ENCODE measurements around the gene AUH. TPM values are rescaled to one million over a fixed set of nuclear protein-coding genes. Genes with fewer than 3 reads are reported as not detected.

Gene AUH
- total RNA-seq, 1 donor from 2014 or later: 39.7 TPM

DNA sequence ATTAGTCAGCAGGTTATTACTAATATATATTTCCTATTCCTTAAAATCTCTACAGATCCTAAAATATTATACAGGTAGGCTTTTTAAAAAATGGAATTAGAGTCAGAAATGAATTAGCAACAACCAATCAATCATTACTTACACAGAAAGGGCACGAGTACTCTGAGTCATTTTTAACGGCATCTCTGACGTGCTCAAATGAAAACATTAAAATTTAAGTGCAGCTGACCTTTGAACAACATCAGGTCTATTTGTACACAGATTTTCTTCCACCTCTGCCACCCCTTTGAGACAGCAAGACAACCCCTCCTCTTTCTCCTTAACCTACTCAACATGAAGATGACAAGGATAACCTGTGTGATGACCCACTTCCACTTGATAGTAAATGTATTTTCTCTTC is 19.1 kb downstream of the AUH start:
- DNase-seq (ENCODE audit: low spot score): no peak
- intact Hi-C loops (cut with DNase I): no loop called here

GRCh38 chr9:91341749-91342148 is 20.0 kb downstream of the AUH start:
- intact Hi-C loops (cut with DNase I): no loop called here
- no peak for DNase-seq (ENCODE audit: low spot score)

GRCh38 chr9:91341258-91341746 is 20.4 kb downstream of the AUH start:
- no peak for DNase-seq (ENCODE audit: low spot score)
- intact Hi-C loops (cut with DNase I): no loop called here

DNA sequence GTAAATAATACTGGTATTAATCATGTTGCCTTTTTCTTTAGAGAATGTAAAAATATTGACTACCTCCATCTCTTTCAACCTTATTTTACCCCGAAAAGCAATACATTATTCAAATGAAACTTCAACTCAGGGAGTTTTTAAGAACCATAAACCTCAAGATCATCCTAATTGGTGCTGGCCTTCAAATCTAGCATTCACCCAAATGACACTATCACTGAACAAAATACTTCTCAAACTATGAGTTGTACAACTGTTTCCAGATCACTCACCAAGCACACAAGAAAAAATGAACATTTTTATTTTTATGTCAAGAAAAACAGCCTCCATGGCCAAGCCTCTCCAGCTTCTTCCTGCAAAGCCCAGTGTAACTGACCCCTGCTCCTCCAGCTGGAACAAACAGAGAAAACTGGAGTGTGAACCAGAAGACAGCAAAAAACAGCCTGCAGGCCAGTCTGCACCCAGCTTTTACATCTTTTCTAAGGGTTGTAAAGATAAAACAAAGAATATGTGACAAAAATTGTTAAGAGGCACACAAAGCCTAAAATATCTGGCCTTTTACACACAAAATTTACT is 21.2 kb downstream of the AUH start:
- no peak for DNase-seq (ENCODE audit: low spot score)
- intact Hi-C loops (cut with DNase I): no loop called here

DNA sequence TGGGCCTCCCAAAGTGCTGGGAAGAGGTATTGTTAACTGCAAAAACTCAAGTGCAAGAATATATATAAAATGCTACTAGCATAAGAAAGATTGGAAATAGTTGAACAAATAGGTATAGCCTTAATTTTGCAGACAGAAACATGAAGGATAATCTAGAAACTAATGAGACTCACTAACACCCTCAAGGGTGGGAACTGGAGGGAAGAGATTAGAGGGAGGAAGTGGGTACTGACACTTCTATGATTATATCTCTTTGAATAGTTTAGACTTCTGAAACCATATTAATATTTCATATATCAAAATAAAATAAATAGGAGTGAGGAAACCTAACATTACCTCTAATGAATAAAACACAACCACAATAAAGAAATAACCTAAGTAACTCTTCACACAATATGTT is 23.0 kb downstream of the AUH start:
- DNase-seq (ENCODE audit: low spot score): no peak

GRCh38 chr9:91336786-91337185 is 24.9 kb downstream of the AUH start:
- DNase-seq (ENCODE audit: low spot score): no peak
- intact Hi-C loops (cut with DNase I): no loop called here

More for the DNA sequence above, 23.0 kb downstream of the AUH start:
- intact Hi-C loops (cut with DNase I): no loop called here

- DNase-seq (ENCODE audit: low spot score): no peak
- intact Hi-C loops (cut with DNase I): no loop called here
Observed at GRCh38 chr9:91334053-91334452, 27.7 kb downstream of the AUH start.

DNA sequence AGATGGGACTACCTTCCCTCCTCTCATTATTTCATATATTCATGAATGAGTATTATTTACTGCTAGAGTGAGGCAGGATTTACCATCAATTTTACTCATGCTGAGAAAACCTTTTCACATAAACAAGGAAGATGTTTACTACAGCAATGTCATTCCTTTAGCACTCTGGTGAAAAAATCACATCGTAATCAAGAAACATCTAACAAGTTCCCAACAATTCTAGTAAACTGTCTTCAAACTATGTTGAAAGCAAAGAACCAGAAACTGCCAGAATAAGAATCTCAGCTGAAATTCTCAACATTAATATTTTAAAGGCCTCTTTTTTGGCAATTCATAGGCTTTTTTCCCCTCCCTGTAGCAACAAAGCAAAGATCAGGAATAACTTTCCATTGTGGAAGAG is 28.2 kb downstream of the AUH start:
- intact Hi-C loops (cut with DNase I): no loop called here
- DNase-seq (ENCODE audit: low spot score): no peak

DNA sequence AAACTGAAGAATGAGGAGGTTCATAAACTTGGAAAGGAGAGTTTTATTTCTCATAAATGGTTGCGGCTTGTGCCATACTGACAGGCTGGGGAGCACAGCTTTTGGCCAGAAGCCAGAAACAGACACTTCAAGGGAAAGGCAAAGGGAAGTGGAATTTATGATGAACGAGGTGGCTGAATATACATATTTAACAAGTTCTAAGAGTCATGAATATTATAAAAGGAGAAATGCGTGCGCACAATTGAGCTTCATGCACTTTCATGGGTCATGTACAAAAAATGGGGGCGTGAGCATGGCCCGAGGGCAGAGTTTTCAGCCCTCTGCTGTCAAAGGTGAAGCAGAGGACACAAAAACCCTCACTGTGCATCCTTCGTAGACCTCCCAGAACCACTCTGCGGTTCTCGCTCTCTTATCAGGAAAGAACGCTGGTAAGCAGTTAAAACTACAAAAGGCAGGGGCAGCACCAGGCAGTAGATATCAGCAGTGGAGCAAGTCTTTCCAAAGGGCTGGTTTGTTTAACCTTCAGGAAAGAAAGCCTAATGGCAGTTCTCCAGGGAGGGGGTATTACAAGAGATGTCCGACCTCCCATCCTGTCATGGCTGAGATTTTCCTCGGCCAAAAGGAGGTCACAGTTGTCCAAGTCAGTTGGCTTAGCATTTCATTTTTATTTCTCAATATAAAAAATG is 29.0 kb downstream of the AUH start:
- DNase-seq (ENCODE audit: low spot score): no peak
- intact Hi-C loops (cut with DNase I): no loop called here

- intact Hi-C loops (cut with DNase I): no loop called here
- no peak for DNase-seq (ENCODE audit: low spot score)
Observed at GRCh38 chr9:91331849-91332248, 29.9 kb downstream of the AUH start.

- DNase-seq (ENCODE audit: low spot score): no peak
- intact Hi-C loops (cut with DNase I): no loop called here
Observed at GRCh38 chr9:91328186-91328585, 33.5 kb downstream of the AUH start.

- no peak for DNase-seq (ENCODE audit: low spot score)
- intact Hi-C loops (cut with DNase I): no loop called here
Observed at GRCh38 chr9:91321691-91322090, 40.0 kb downstream of the AUH start.

GRCh38 chr9:91320299-91320698 is 41.4 kb downstream of the AUH start:
- no peak for DNase-seq (ENCODE audit: low spot score)
- intact Hi-C loops (cut with DNase I): no loop called here

- intact Hi-C loops (cut with DNase I): no loop called here
- no peak for DNase-seq (ENCODE audit: low spot score)
Observed at GRCh38 chr9:91316093-91316492, 45.6 kb downstream of the AUH start.

GRCh38 chr9:91315191-91315590 is 46.5 kb downstream of the AUH start:
- no peak for DNase-seq (ENCODE audit: low spot score)
- intact Hi-C loops (cut with DNase I): no loop called here

GRCh38 chr9:91312717-91313325 is 48.9 kb downstream of the AUH start:
- DNase-seq (ENCODE audit: low spot score): no peak
- intact Hi-C loops (cut with DNase I): no loop called here

DNA sequence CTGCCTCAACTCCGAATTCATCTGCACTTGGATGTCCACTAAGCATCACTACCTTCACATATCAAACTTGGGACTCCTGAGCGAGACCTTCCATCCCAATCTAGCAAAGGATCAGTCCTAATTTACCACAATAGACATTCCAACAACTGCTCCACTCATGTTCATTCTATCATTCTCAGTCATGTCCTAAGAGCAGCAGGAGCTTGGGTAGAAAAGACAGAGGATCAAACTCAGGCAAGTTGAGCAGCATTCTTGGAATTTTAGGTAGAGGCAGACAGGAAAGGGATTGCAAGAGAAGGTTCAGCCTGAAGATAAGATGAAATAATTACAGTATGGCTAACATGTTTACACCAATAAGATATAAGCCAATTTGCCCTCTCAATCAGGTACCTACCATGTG is 51.7 kb downstream of the AUH start:
- no peak for DNase-seq (ENCODE audit: low spot score)
- intact Hi-C loops (cut with DNase I): no loop called here

DNA sequence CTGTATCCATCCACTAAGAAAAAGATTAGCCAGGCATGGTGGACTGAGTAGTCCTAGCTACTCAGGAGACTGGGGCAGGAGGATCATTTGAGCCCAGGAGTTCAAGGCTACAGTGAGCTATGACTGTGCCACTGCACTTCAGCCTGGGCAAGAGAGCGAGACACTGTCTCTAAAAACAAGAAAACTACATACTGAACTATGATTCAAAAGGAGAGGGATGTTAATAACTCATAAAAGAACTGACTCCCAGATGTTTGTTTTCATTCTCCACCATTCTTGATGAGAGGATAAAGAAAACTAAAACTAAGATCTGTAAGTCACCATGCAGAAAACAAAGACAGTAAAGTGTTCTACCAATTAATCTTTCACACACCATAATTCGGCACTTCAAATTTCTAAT is 53.5 kb downstream of the AUH start:
- DNase-seq (ENCODE audit: low spot score): no peak
- intact Hi-C loops (cut with DNase I): loop anchor here (10.0 kb wide), 1 partner anchor 117 kb away; the partner anchor contains the start of gene NFIL3

- intact Hi-C loops (cut with DNase I): loop anchor here (10.0 kb wide), 1 partner anchor 118 kb away; the partner anchor contains the start of gene NFIL3
- DNase-seq (ENCODE audit: low spot score): no peak
Observed at GRCh38 chr9:91307279-91307678, 54.4 kb downstream of the AUH start.

GRCh38 chr9:91306296-91306630 is 55.5 kb downstream of the AUH start:
- intact Hi-C loops (cut with DNase I): loop anchor here (10.0 kb wide), 1 partner anchor 119 kb away; the partner anchor contains the start of gene NFIL3
- DNase-seq (ENCODE audit: low spot score): no peak

Data from cardiac septum (tissue), 1 donor.